C4-2B (cell line): ENCODE data around the gene MS4A15.

ENCODE experiments used
- H3K27ac ChIP-seq: fragments of 450-650 bp; 2 replicates; pipeline ENCODE4 v1.5.1; 2017
- CTCF ChIP-seq: fragments of 450-650 bp; conservative IDR thresholded peaks from 2 replicates; pipeline ENCODE4 v1.5.1; 2017; ENCODE audit warnings: mild to moderate bottlenecking
- ZFX ChIP-seq: fragments of 450-650 bp; IDR thresholded peaks from 2 replicates; pipeline ENCODE4 v1.6.1; 2017

Gene MS4A15

GRCh38 chr11:60719391-60719790 is 37.3 kb upstream of the MS4A15 start:
- no peak overlapping the region for H3K27ac ChIP-seq
- TF ChIP-seq ZFX (no peak), CTCF (no peak)

- TF ChIP-seq CTCF (no peak), ZFX (no peak)
- no peak overlapping the region for H3K27ac ChIP-seq
Observed at GRCh38 chr11:60720460-60720859, 36.2 kb upstream of the MS4A15 start.

GRCh38 chr11:60724420-60724819 is 32.2 kb upstream of the MS4A15 start, which contains the start of gene MS4A18:
Gene MS4A18 (plus strand): TSS chr11:60724720.
- H3K27ac ChIP-seq: no peak within 1 kb of the TSS
- TF ChIP-seq CTCF (no peak), ZFX (no peak)

- no peak overlapping the region for H3K27ac ChIP-seq
Observed at GRCh38 chr11:60725592-60725991, 31.1 kb upstream of the MS4A15 start.

GRCh38 chr11:60731586-60731985 is 25.1 kb upstream of the MS4A15 start:
- H3K27ac ChIP-seq: no peak overlapping the region
- TF ChIP-seq ZFX: no peak
- TF ChIP-seq CTCF: no peak

More at GRCh38 chr11:60725592-60725991, 31.1 kb upstream of the MS4A15 start:
- TF ChIP-seq ZFX (no peak), CTCF (no peak)

GRCh38 chr11:60734279-60734678 is 22.4 kb upstream of the MS4A15 start:
- no peak overlapping the region for H3K27ac ChIP-seq
- no peak for TF ChIP-seq ZFX
- TF ChIP-seq CTCF: no peak

GRCh38 chr11:60739114-60739513 is 17.6 kb upstream of the MS4A15 start:
- H3K27ac ChIP-seq: no peak overlapping the region
- TF ChIP-seq ZFX (no peak), CTCF (no peak; the same call in 1 of the 2 replicates)
